Neural progenitor cell (in vitro differentiated cells): ENCODE results near the gene IGFBP4. TPM values are rescaled to one million over a fixed set of nuclear protein-coding genes. Genes with fewer than 3 reads are reported as not detected.

ENCODE experiments used
- DNase-seq: peaks from one replicate; pipeline ENCODE4 v3.0.0-alpha.2; 2016; ENCODE audit warnings: low spot score
- H2AFZ ChIP-seq: fragments of 200-600 bp; sonication (generic); replicated peaks from 2 replicates; pipeline ENCODE4 v1.6.1; 2016; ENCODE audit warnings: antibody characterized with exemption
- H3F3A ChIP-seq: fragments of 200-600 bp; sonication (generic); 2 replicates; pipeline ENCODE4 v1.6.1; 2016; ENCODE audit warnings: antibody characterized with exemption, low read depth
- H3K27ac ChIP-seq: fragments of 200-600 bp; sonication (generic); 2 replicates; pipeline ENCODE4 v1.5.1; 2016; ENCODE audit warnings: mild to moderate bottlenecking
- H3K27me3 ChIP-seq: fragments of 200-600 bp; sonication (generic); 2 replicates; pipeline ENCODE4 v1.6.1; 2016; ENCODE audit warnings: mild to moderate bottlenecking, moderate library complexity
- H3K36me3 ChIP-seq: fragments of 200-600 bp; sonication (generic); 2 replicates; pipeline ENCODE4 v1.5.1; 2016
- H3K4me1 ChIP-seq: fragments of 200-600 bp; sonication (generic); 2 replicates; pipeline ENCODE4 v1.6.1; 2016; ENCODE audit warnings: mixed run types
- H3K4me2 ChIP-seq: fragments of 200-600 bp; sonication (generic); 2 replicates; pipeline ENCODE4 v1.6.1; 2016
- H3K4me3 ChIP-seq: fragments of 200-600 bp; sonication (generic); 2 replicates; pipeline ENCODE4 v1.5.1; 2016
- H3K79me2 ChIP-seq: fragments of 200-600 bp; sonication (generic); 2 replicates; pipeline ENCODE4 v1.6.1; 2016; ENCODE audit warnings: low read depth
- H3K9ac ChIP-seq: fragments of 200-600 bp; sonication (generic); 2 replicates; pipeline ENCODE4 v1.6.1; 2016
- H3K9me3 ChIP-seq: fragments of 200-600 bp; sonication (generic); 2 replicates; pipeline ENCODE4 v1.5.1; 2016; ENCODE audit warnings: low read depth
- H4K20me1 ChIP-seq: fragments of 200-600 bp; sonication (generic); 2 replicates; pipeline ENCODE4 v1.6.1; 2016; ENCODE audit warnings: low read depth
- H3K27ac Mint-ChIP-seq: 3 replicates; pipeline ENCODE4 v1.8.0; 2021; ENCODE audit warnings: mixed read lengths
- H3K27me3 Mint-ChIP-seq: 2 replicates; pipeline ENCODE4 v1.8.0; 2022; ENCODE audit warnings: low read depth, mild to moderate bottlenecking, inconsistent platforms, moderate library complexity, mixed read lengths; ENCODE audit not compliant: insufficient read depth
- H3K36me3 Mint-ChIP-seq: 3 replicates; pipeline ENCODE4 v1.8.0; 2021; ENCODE audit warnings: mixed read lengths
- H3K4me1 Mint-ChIP-seq: 3 replicates; pipeline ENCODE4 v1.8.0; 2021; ENCODE audit warnings: mixed read lengths
- H3K4me3 Mint-ChIP-seq: 3 replicates; pipeline ENCODE4 v1.8.0; 2021; ENCODE audit warnings: mild to moderate bottlenecking, moderate library complexity, mixed read lengths
- H3K9me3 Mint-ChIP-seq: 3 replicates; pipeline ENCODE4 v1.8.0; 2020; ENCODE audit warnings: mixed read lengths
- CTCF ChIP-seq: fragments of 200-600 bp; sonication (generic); IDR thresholded peaks from 2 replicates; pipeline ENCODE4 v1.5.1; 2017; ENCODE audit warnings: antibody characterized with exemption, mild to moderate bottlenecking
- EZH2 ChIP-seq: fragments of 200-600 bp; sonication (generic); IDR thresholded peaks from 2 replicates; pipeline ENCODE4 v1.6.1; 2017; ENCODE audit warnings: antibody characterized with exemption, mild to moderate bottlenecking, moderate library complexity
- EZH2phosphoT487 ChIP-seq: fragments of 200-600 bp; sonication (generic); IDR thresholded peaks from 2 replicates; pipeline ENCODE4 v1.6.1; 2017; ENCODE audit warnings: antibody characterized with exemption
- total RNA-seq: library from RNA; depleted of rRNA; stranded (reverse); fragments of >200 nt; gene quantifications from 2 replicates; pipeline ENCODE4 v1.2.3, GENCODE V29; 2015; ENCODE audit warnings: low replicate concordance

The IGFBP4 gene
- total RNA-seq, result 14.4 and 20.3 TPM in 2 replicates

- Histone ChIP-seq H3K9ac (no peak within 1 kb of the TSS), H3K79me2 (peaks cover 6% of the 10 kb centered on the region), H3K27me3 (peaks cover 6% of the 10 kb centered on the region), H4K20me1 (no peaks in the 10 kb centered on the region), H3K4me2 (peak within 1 kb of the TSS; percentile 89), H3F3A (peaks cover 14% of the 10 kb centered on the region), H2AFZ (peak within 1 kb of the TSS; percentile 55), H3K9me3 (no peaks in the 10 kb centered on the region), H3K36me3 (no peaks in the 10 kb centered on the region), H3K4me3 (peak within 1 kb of the TSS; percentile 55), H3K27ac (no peak within 1 kb of the TSS), H3K4me1 (peaks cover 13% of the 10 kb centered on the region)
- H3K27me3 Mint-ChIP-seq, result peaks cover 8% of the 10 kb centered on the region
- no peaks in the 10 kb centered on the region for H3K36me3 Mint-ChIP-seq
- peaks cover 25% of the 10 kb centered on the region for H3K4me1 Mint-ChIP-seq
- TF ChIP-seq EZH2phosphoT487, result peak; percentile 19
- peak; percentile 25 for TF ChIP-seq EZH2
- TF ChIP-seq CTCF, result peak; percentile 43
- no peaks in the 10 kb centered on the region for H3K9me3 Mint-ChIP-seq
- H3K27ac Mint-ChIP-seq, result peak within 1 kb of the TSS; percentile 87
- DNase-seq, result peak; percentile 94
- H3K4me3 Mint-ChIP-seq, result peak within 1 kb of the TSS; percentile 89
Measured at GRCh38 chr17:40443196-40443987, at the start of gene IGFBP4. Gene IGFBP4, plus strand, starts transcription at chr17:40443450. Its CDS starts 286 bp downstream, at chr17:40443736.

GRCh38 chr17:40399185-40399584 lies 44.1 kb upstream of the IGFBP4 start:
- peak; percentile 72 for DNase-seq
- no peaks in the 10 kb centered on the region for H3K27me3 ChIP-seq
- Mint-ChIP-seq H3K27ac (no peak overlapping the region), H3K4me1 (no peaks in the 10 kb centered on the region), H3K27me3 (peaks cover 4% of the 10 kb centered on the region), H3K36me3 (peaks cover 30% of the 10 kb centered on the region), H3K9me3 (no peaks in the 10 kb centered on the region), H3K4me3 (no peak overlapping the region)
- no peak overlapping the region for H3K4me2 ChIP-seq
- H3K9me3 ChIP-seq, result no peaks in the 10 kb centered on the region
- no peak overlapping the region for H3K4me3 ChIP-seq
- no peaks in the 10 kb centered on the region for H3K4me1 ChIP-seq
- peaks cover 31% of the 10 kb centered on the region for H4K20me1 ChIP-seq
- H3F3A ChIP-seq, result peaks cover 89% of the 10 kb centered on the region
- peaks cover 69% of the 10 kb centered on the region for H3K36me3 ChIP-seq
- H3K79me2 ChIP-seq, result no peaks in the 10 kb centered on the region
- no peak overlapping the region for H3K27ac ChIP-seq
- peak; percentile 61 for TF ChIP-seq CTCF
- no peak for TF ChIP-seq EZH2phosphoT487
- no peak overlapping the region for H3K9ac ChIP-seq
- no peak overlapping the region for H2AFZ ChIP-seq

GRCh38 chr17:40402668-40403067 lies 40.6 kb upstream of the IGFBP4 start:
- H3K36me3 ChIP-seq, result peaks cover 79% of the 10 kb centered on the region

GRCh38 chr17:40404003-40404402 lies 39.2 kb upstream of the IGFBP4 start:
- no peak overlapping the region for H3K9ac ChIP-seq
- H3K36me3 Mint-ChIP-seq, result peaks cover 34% of the 10 kb centered on the region
- no peak overlapping the region for H2AFZ ChIP-seq
- H3K79me2 ChIP-seq, result no peaks in the 10 kb centered on the region
- H3K4me1 Mint-ChIP-seq, result no peaks in the 10 kb centered on the region
- no peak overlapping the region for H3K4me2 ChIP-seq
- peaks cover 77% of the 10 kb centered on the region for H3K36me3 ChIP-seq
- DNase-seq, result no peak
- H3K9me3 ChIP-seq, result no peaks in the 10 kb centered on the region
- no peaks in the 10 kb centered on the region for H3K27me3 ChIP-seq
- H3K4me1 ChIP-seq, result no peaks in the 10 kb centered on the region
- peaks cover 87% of the 10 kb centered on the region for H3F3A ChIP-seq
- H4K20me1 ChIP-seq, result peaks cover 38% of the 10 kb centered on the region
- peaks cover 5% of the 10 kb centered on the region for H3K27me3 Mint-ChIP-seq
- H3K27ac Mint-ChIP-seq, result no peak overlapping the region
- H3K4me3 Mint-ChIP-seq, result no peak overlapping the region
- H3K9me3 Mint-ChIP-seq, result no peaks in the 10 kb centered on the region
- H3K27ac ChIP-seq, result peak overlapping the region; percentile 3
- no peak for TF ChIP-seq EZH2
- no peak for TF ChIP-seq CTCF
- no peak for TF ChIP-seq EZH2phosphoT487
- H3K4me3 ChIP-seq, result no peak overlapping the region

More at GRCh38 chr17:40402668-40403067, 40.6 kb upstream of the IGFBP4 start:
- peaks cover 86% of the 10 kb centered on the region for H3F3A ChIP-seq
- no peak overlapping the region for H2AFZ ChIP-seq
- Mint-ChIP-seq H3K9me3 (no peaks in the 10 kb centered on the region), H3K27ac (no peak overlapping the region), H3K27me3 (peaks cover 4% of the 10 kb centered on the region), H3K4me3 (no peak overlapping the region), H3K4me1 (no peaks in the 10 kb centered on the region), H3K36me3 (peaks cover 34% of the 10 kb centered on the region)
- TF ChIP-seq EZH2phosphoT487, result no peak
- no peak for TF ChIP-seq EZH2
- H4K20me1 ChIP-seq, result peaks cover 40% of the 10 kb centered on the region
- H3K9me3 ChIP-seq, result no peaks in the 10 kb centered on the region
- no peaks in the 10 kb centered on the region for H3K79me2 ChIP-seq
- DNase-seq, result no peak
- no peak overlapping the region for H3K4me3 ChIP-seq
- no peak overlapping the region for H3K27ac ChIP-seq
- no peaks in the 10 kb centered on the region for H3K27me3 ChIP-seq
- no peaks in the 10 kb centered on the region for H3K4me1 ChIP-seq
- H3K4me2 ChIP-seq, result no peak overlapping the region
- no peak overlapping the region for H3K9ac ChIP-seq
